ENCODE results near the gene ASTL.

DNA sequence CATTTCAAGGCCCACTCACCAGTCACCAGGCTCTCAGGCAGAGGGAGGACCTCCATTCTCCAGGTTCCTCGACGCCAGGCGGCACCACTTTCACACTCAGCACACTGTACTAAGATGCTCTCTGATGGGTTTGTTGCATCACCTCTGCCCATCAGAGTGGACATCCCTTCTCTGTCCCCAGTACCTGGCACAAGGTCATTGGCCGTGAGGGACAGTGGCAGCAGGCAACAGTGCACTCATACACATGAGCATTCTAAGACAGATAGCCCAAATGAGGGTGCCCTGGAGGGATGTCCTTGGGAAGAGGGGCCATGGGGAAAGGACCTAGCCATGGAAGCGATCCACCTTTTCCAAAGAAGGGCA is 18.9 kb downstream of the ASTL start:
- TF ChIP-seq ZNF274 (IDR thresholded peaks at IDR 0.05; ENCODE audit: low read depth, low read length) (no peak), SUZ12 (IDR thresholded peaks at IDR 0.05; ENCODE audit: extremely low read depth, insufficient read depth, insufficient read length) (no peak), YY1 (IDR thresholded peaks at IDR 0.05; ENCODE audit: insufficient read depth, insufficient read length) (no peak)

Measured in NT2/D1 (cell line).